Activated CD4-positive, alpha-beta T cell treated with anti-CD3 and anti-CD28 coated beads for 36 hours (primary cell): Measurements from ENCODE around the gene TNNC1. TPM values are rescaled to one million over a fixed set of nuclear protein-coding genes. Genes with fewer than 3 reads are reported as not detected.

Experiments
- ATAC-seq: fragments of 200-7000 bp; cut with Tn5 transposase; one replicate; pipeline ENCODE4 v1.10.0; 2021; ENCODE audit warnings: mild to moderate bottlenecking, moderate library complexity
- CTCF ChIA-PET: fragments of 350-600 bp; sonication (Branson Sonifier 250); formaldehyde crosslinking; loops from one replicate; lab custom pipeline; 2021; ENCODE audit warnings: antibody characterized with exemption; lab: Charles Lee
- POLR2A ChIA-PET: fragments of 350-600 bp; sonication (Branson Sonifier 250); formaldehyde crosslinking; loops from one replicate; lab custom pipeline; 2021; ENCODE audit warnings: antibody characterized with exemption, inconsistent platforms; lab: Charles Lee
- DNase-seq: peaks from one replicate; pipeline ENCODE4 v3.0.0-alpha.2; 2020
- H3K27ac Mint-ChIP-seq: one replicate; pipeline ENCODE4 v1.8.0; 2021; ENCODE audit warnings: mixed read lengths
- H3K27me3 Mint-ChIP-seq: one replicate; pipeline ENCODE4 v1.8.0; 2021; ENCODE audit warnings: mixed read lengths
- H3K36me3 Mint-ChIP-seq: one replicate; pipeline ENCODE4 v1.8.0; 2021; ENCODE audit warnings: low read depth, mixed read lengths
- H3K4me1 Mint-ChIP-seq: one replicate; pipeline ENCODE4 v1.8.0; 2021; ENCODE audit warnings: mixed read lengths
- H3K4me3 Mint-ChIP-seq: one replicate; pipeline ENCODE4 v1.8.0; 2021; ENCODE audit warnings: mild to moderate bottlenecking, moderate library complexity, mixed read lengths
- H3K9me3 Mint-ChIP-seq: one replicate; pipeline ENCODE4 v1.8.0; 2021; ENCODE audit warnings: low read depth, mixed read lengths
- intact Hi-C, 2 experiments: fragments of 100-400 bp; cut with DNase I in 1 of 2; cut with micrococcal nuclease in 1 of 2; formaldehyde crosslinking; loops; one replicate each; pipeline versions ENCODE4 v1.14.2 to v1.15.1; 2022 to 2024; cut with DNase I, micrococcal nuclease
- total RNA-seq, 2 experiments: library from RNA; stranded (reverse); gene quantifications; one replicate each; pipeline ENCODE4 v1.2.3, GENCODE V29; 2021

Gene TNNC1
- total RNA-seq, 2 experiments from 2014 or later: 2.7 to 4.2 TPM

DNA sequence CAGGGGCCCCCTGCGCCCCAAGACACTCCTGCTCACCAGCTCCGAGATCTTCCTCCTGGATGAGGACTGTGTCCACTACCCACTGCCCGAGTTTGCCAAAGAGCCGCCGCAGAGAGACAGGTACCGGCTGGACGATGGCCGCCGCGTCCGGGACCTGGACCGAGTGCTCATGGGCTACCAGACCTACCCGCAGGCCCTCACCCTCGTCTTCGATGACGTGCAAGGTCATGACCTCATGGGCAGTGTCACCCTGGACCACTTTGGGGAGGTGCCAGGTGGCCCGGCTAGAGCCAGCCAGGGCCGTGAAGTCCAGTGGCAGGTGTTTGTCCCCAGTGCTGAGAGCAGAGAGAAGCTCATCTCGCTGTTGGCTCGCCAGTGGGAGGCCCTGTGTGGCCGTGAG, 38.2 kb upstream of the TNNC1 start:
- DNase-seq: no peak
- POLR2A ChIA-PET: no interaction called here
- intact Hi-C loops: no loop called here
- H3K27ac Mint-ChIP-seq: no peak overlapping the region
- peaks cover 24% of the 10 kb centered on the region for H3K36me3 Mint-ChIP-seq
- H3K4me1 Mint-ChIP-seq: no peaks in the 10 kb centered on the region
- ATAC-seq: no peak
- H3K4me3 Mint-ChIP-seq: no peak overlapping the region
- peaks cover 2% of the 10 kb centered on the region for H3K27me3 Mint-ChIP-seq
- no peaks in the 10 kb centered on the region for H3K9me3 Mint-ChIP-seq
- CTCF ChIA-PET: interaction anchor here (1.0 kb wide), 1 partner anchor 20 kb away, joined by 3 read pairs; no protein-coding TSS in a partner anchor

DNA sequence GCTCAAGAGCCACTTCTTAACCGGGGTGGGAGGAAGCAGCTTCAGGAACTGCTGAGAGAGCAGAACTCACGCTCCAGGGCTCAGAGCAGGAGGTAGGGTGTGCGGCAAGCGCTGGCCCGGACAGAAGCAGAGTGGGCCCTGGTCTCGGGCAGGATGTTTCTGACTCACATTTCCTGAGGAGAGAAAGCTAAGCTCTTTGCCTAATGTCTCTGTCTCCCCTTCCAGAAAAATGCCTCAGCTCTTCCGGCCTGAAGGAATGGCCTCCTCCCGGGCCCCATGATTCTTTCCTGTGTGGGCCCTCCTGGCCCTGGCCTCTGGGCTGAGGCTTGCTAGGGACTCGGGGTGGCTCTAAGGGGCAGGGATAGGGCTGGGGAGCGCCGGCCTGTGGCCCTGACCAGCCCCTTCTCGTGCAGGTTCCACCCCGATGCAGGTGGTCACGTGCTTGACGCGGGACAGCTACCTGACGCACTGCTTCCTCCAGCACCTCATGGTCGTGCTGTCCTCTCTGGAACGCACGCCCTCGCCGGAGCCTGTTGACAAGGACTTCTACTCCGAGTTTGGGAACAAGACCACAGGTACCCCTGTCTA, 37.2 kb upstream of the TNNC1 start:
- H3K27ac Mint-ChIP-seq: no peak overlapping the region
- intact Hi-C loops: no loop called here
- DNase-seq (no peak), ATAC-seq (no peak)
- H3K4me1 Mint-ChIP-seq: no peaks in the 10 kb centered on the region
- ChIA-PET CTCF (interaction anchor here (0.6 kb wide), 1 partner anchor 158 kb away, joined by 5 read pairs; no protein-coding TSS in a partner anchor), POLR2A (no interaction called here)
- no peaks in the 10 kb centered on the region for H3K9me3 Mint-ChIP-seq
- H3K27me3 Mint-ChIP-seq: peaks cover 2% of the 10 kb centered on the region
- H3K36me3 Mint-ChIP-seq: peaks cover 24% of the 10 kb centered on the region
- H3K4me3 Mint-ChIP-seq: no peak overlapping the region

DNA sequence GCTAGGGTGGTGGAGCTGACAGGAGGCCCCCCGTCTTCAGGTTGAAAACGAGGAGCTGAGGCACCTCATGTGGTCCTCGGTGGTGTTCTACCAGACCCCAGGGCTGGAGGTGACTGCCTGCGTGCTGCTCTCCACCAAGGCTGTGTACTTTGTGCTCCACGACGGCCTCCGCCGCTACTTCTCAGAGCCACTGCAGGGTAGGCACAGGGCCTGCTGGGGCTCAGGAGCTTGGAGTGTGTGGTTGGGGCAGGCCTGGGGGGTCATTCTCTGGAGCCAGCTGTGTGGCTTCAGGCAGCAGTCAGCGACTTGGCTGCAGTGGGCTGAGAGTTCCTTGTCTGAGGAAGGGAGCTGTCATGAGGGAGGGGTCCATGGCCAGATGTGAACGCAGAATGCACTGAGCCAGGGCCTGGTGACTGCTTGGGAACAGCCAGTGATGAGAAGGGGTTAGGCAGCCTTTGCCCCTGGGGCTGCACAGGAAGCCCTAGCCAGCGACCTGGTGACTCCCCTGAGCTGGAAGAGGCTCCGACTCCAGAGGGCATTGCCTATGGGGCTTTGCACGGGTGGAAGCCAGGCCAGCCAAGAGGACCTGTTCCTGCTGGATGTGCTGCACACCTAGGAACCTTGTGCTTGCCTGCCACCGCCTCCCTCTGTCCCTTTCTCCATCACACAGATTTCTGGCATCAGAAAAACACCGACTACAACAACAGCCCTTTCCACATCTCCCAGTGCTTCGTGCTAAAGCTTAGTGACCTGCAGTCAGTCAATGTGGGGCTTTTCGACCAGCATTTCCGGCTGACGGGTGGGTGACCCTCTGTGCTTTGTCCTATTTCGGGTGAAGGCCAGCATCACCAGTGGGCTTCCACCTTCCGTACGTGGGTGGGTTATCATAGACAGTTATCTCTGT, 36.4 kb upstream of the TNNC1 start:
- Mint-ChIP-seq H3K27me3 (peaks cover 2% of the 10 kb centered on the region), H3K27ac (no peak overlapping the region), H3K4me3 (no peak overlapping the region), H3K4me1 (no peaks in the 10 kb centered on the region), H3K9me3 (no peaks in the 10 kb centered on the region), H3K36me3 (peaks cover 28% of the 10 kb centered on the region)
- CTCF ChIA-PET: interaction anchor here (0.6 kb wide), 1 partner anchor 865 kb away, joined by 3 read pairs; no protein-coding TSS in a partner anchor
- ATAC-seq (no peak), DNase-seq (no peak)
- POLR2A ChIA-PET: no interaction called here
- intact Hi-C loops: no loop called here

DNA sequence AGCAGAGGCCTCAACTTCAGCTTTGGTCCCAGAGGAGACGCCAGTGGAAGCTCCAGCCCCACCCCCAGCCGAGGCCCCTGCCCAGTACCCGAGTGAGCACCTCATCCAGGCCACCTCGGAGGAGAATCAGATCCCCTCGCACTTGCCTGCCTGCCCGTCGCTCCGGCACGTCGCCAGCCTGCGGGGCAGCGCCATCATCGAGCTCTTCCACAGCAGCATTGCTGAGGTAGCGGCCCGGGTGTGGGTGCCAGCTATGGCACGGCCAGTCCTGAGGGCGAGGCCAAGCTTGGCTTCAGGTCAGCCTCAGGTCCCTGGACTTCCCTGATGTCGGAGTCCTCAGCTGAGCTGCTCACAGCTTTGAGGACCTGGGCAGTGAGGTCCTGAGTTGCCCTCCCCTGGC, 35.6 kb upstream of the TNNC1 start:
- Mint-ChIP-seq H3K27me3 (peaks cover 2% of the 10 kb centered on the region), H3K36me3 (peaks cover 28% of the 10 kb centered on the region), H3K4me1 (no peaks in the 10 kb centered on the region), H3K4me3 (no peak overlapping the region), H3K27ac (no peak overlapping the region), H3K9me3 (no peaks in the 10 kb centered on the region)
- ChIA-PET CTCF (no interaction called here), POLR2A (no interaction called here)
- no peak for DNase-seq
- ATAC-seq: no peak
- intact Hi-C loops: no loop called here

DNA sequence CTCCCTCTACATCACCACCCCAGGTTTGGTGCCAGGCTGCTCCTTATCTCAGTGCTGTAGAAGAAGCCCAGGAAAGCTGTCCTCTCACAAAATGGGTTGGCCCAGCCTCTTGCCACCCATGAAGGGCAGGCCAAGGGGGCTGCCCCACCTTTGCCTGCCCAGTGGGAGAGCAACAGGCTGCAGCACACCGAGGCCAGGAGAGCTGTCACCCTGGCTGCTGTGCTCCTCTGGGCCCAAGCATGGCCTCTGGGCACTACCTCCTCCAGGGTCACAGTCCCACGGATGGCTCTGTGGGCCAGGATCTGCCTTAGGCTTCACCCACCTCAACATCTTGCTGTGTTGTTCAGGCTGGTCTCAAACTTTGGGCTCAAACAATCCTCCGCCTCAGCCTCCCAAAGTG, 34.9 kb upstream of the TNNC1 start:
- Mint-ChIP-seq H3K4me1 (no peaks in the 10 kb centered on the region), H3K36me3 (peaks cover 28% of the 10 kb centered on the region), H3K27ac (no peak overlapping the region), H3K9me3 (no peaks in the 10 kb centered on the region), H3K4me3 (no peak overlapping the region), H3K27me3 (no peaks in the 10 kb centered on the region)
- DNase-seq (no peak), ATAC-seq (no peak)
- intact Hi-C loops: no loop called here
- POLR2A ChIA-PET: no interaction called here
- CTCF ChIA-PET: interaction anchor here (0.9 kb wide), 1 partner anchor 19 kb away, joined by 3 read pairs; no protein-coding TSS in a partner anchor

DNA sequence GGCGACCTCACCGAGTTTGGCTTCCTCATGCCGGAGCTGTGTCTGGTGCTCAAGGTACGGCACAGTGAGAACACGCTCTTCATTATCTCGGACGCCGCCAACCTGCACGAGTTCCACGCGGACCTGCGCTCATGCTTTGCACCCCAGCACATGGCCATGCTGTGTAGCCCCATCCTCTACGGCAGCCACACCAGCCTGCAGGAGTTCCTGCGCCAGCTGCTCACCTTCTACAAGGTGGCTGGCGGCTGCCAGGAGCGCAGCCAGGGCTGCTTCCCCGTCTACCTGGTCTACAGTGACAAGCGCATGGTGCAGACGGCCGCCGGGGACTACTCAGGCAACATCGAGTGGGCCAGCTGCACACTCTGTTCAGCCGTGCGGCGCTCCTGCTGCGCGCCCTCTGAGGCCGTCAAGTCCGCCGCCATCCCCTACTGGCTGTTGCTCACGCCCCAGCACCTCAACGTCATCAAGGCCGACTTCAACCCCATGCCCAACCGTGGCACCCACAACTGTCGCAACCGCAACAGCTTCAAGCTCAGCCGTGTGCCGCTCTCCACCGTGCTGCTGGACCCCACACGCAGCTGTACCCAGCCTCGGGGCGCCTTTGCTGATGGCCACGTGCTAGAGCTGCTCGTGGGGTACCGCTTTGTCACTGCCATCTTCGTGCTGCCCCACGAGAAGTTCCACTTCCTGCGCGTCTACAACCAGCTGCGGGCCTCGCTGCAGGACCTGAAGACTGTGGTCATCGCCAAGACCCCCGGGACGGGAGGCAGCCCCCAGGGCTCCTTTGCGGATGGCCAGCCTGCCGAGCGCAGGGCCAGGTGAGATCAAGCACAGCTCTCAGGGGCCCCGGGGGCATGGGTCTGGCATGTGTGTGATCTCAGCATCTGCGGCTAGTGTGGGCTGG, 34.2 kb upstream of the TNNC1 start:
- ChIA-PET CTCF (interaction anchor here (0.6 to 0.9 kb wide), 2 partner anchors 18 to 251 kb away, joined by 3 read pairs; no protein-coding TSS in a partner anchor), POLR2A (no interaction called here)
- ATAC-seq: no peak
- H3K9me3 Mint-ChIP-seq: no peaks in the 10 kb centered on the region
- H3K36me3 Mint-ChIP-seq: peaks cover 30% of the 10 kb centered on the region
- DNase-seq: no peak
- H3K27me3 Mint-ChIP-seq: no peaks in the 10 kb centered on the region
- no peaks in the 10 kb centered on the region for H3K4me1 Mint-ChIP-seq
- no peak overlapping the region for H3K27ac Mint-ChIP-seq
- H3K4me3 Mint-ChIP-seq: no peak overlapping the region
- intact Hi-C loops: no loop called here

DNA sequence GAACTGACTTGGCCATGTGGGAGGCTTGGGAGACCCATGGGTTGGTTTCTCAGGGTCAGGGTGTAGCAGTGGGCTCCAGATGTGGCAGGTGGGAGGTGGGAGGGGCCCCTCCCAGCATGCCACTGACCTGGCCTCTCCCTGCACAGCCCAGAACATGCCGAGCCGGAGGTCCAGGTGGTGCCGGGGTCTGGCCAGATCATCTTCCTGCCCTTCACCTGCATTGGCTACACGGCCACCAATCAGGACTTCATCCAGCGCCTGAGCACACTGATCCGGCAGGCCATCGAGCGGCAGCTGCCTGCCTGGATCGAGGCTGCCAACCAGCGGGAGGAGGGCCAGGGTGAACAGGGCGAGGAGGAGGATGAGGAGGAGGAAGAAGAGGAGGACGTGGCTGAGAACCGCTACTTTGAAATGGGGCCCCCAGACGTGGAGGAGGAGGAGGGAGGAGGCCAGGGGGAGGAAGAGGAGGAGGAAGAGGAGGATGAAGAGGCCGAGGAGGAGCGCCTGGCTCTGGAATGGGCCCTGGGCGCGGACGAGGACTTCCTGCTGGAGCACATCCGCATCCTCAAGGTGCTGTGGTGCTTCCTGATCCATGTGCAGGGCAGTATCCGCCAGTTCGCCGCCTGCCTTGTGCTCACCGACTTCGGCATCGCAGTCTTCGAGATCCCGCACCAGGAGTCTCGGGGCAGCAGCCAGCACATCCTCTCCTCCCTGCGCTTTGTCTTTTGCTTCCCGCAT, 33.4 kb upstream of the TNNC1 start:
- Mint-ChIP-seq H3K9me3 (no peaks in the 10 kb centered on the region), H3K27ac (no peak overlapping the region), H3K4me1 (no peaks in the 10 kb centered on the region), H3K27me3 (no peaks in the 10 kb centered on the region), H3K36me3 (peaks cover 23% of the 10 kb centered on the region), H3K4me3 (no peak overlapping the region)
- intact Hi-C loops: no loop called here
- DNase-seq (no peak), ATAC-seq (no peak)
- POLR2A ChIA-PET: no interaction called here
- CTCF ChIA-PET: interaction anchor here (0.6 kb wide), 1 partner anchor 250 kb away, joined by 3 read pairs; no protein-coding TSS in a partner anchor

DNA sequence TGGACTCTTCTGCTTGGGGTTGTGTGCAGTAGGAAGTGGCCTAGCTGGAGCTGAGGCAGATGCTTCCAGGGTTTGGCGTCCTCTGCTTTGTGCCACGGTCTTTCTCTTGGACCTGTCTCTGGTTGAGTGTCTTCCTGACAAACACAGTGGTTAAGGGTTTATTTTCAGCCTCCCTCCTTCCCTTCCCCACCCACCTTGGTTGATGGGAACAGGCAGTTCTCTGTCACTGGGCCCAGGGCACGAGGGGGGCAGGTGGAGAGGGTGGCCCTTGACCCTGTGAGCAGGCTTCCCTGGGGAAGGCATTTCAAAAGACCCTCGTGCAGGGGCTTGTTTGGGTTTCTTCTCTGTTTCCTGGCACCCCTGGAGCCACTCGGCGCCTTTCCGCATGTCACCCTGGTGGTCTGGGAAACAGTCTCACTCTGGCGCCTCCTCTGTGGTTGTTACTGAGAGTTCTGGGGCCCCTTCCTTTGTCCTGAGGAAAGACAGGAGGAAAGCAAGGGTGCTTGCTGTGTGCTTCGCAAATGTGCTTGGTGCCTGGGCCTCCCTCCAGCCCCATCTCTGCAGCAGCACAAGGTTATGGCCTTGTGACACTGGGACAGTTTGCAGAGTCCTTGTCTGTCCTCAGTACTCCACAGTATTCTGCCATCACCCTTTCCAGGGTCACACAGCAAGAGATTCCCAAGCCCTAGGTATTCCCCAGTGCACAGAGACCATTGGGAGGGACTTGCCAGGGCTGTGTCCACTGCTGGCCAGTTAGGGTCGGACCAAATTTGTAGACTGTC, 31.0 kb upstream of the TNNC1 start:
- H3K36me3 Mint-ChIP-seq: peaks cover 23% of the 10 kb centered on the region
- ChIA-PET CTCF (no interaction called here), POLR2A (no interaction called here)
- intact Hi-C loops: no loop called here
- H3K27me3 Mint-ChIP-seq: no peaks in the 10 kb centered on the region
- H3K4me3 Mint-ChIP-seq: no peak overlapping the region
- DNase-seq (no peak), ATAC-seq (no peak)
- H3K27ac Mint-ChIP-seq: peak overlapping the region; percentile 19
- no peaks in the 10 kb centered on the region for H3K4me1 Mint-ChIP-seq
- H3K9me3 Mint-ChIP-seq: no peaks in the 10 kb centered on the region

DNA sequence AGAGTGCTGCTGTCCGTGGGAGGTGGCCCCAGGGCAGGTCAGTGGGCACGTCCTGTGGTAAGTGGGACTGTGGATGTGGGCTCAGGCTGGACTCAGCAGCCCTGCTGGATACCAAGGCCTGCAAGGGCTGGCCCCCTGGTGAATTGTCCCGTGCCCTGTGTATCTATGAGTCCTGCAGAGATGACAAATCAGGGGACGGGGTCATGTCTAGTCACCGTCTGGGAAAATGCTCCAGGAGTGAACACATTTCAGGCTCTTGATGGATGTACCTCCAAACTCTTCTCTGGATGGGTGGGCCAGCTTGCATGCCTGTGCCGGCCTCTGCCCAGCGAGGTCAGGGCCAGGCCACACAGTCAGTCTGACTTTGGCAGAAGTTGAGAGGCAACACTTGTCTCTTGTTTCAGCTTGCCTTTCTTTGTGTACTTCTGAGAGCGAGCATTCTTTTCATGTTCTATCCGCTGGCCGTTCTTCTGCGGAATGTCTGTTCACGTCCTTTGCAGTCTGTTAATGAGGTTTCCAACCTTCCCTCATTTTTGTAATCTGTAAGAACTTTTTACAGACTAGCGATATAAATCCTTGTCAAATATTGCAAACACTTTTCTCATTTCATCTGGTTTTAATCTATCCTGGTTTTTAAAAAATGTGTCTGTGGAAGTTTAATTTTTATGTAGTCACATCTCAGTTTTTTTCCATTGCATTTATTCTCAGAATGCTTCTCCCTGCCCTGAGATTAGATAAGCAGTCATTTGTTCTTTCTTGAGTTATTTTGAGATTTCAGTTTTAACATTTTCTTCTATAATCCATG, 29.9 kb upstream of the TNNC1 start:
- H3K4me3 Mint-ChIP-seq: no peak overlapping the region
- H3K27me3 Mint-ChIP-seq: no peaks in the 10 kb centered on the region
- ChIA-PET POLR2A (no interaction called here), CTCF (no interaction called here)
- H3K4me1 Mint-ChIP-seq: no peaks in the 10 kb centered on the region
- intact Hi-C loops: no loop called here
- DNase-seq (no peak), ATAC-seq (no peak)
- H3K36me3 Mint-ChIP-seq: peaks cover 25% of the 10 kb centered on the region
- H3K9me3 Mint-ChIP-seq: no peaks in the 10 kb centered on the region
- H3K27ac Mint-ChIP-seq: peak overlapping the region; percentile 4

DNA sequence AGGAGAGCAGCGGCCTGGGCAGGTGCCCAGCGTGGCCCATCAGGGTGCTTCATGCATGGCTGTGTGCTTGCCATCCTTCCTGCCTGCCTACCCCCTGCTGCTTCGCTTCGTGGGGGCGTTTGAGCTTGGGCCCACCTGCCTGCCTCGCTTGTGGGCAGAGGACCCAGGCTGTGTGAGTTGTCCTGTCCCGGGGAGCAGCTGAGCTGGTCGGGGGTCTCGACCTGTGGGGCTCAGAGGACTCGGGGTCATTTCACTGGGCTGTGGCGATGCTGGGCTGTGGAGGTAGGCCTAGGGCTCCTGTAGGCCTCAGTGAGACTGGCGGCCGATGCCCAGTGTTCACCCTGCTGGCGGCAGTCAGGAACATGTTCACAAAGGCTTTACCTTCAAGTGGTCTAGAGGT, 29.2 kb upstream of the TNNC1 start:
- Mint-ChIP-seq H3K4me1 (no peaks in the 10 kb centered on the region), H3K9me3 (no peaks in the 10 kb centered on the region)
- CTCF ChIA-PET: interaction anchor here (1.0 to 1.3 kb wide), 2 partner anchors 11 to 71 kb away, joined by 3 read pairs; no protein-coding TSS in a partner anchor

More for the DNA sequence above, 29.2 kb upstream of the TNNC1 start:
- no peak overlapping the region for H3K27ac Mint-ChIP-seq
- no peaks in the 10 kb centered on the region for H3K27me3 Mint-ChIP-seq
- ATAC-seq (no peak), DNase-seq (no peak)
- no peak overlapping the region for H3K4me3 Mint-ChIP-seq
- POLR2A ChIA-PET: no interaction called here
- intact Hi-C loops: no loop called here
- H3K36me3 Mint-ChIP-seq: peaks cover 25% of the 10 kb centered on the region
